Left lung (tissue), 10 donors: Measurements from ENCODE around the gene FOXQ1. TPM values are rescaled to one million over a fixed set of nuclear protein-coding genes. Genes with fewer than 3 reads are reported as not detected.
A peak's percentile ranks its signal among the peaks of the same experiment; 100 is the strongest.

ENCODE experiments used
- ATAC-seq: fragments of 200-7000 bp; cut with Tn5 transposase; one replicate; pipeline ENCODE4 v1.9.1; 2020; ENCODE audit warnings: moderate library complexity
- DNase-seq, 4 donors: peaks; one replicate each; pipeline ENCODE4 v3.0.0-alpha.2; 2013 to 2020
- H3K27ac ChIP-seq, 2 donors: fragments of 200-600 bp; sonication (generic) in 1 of 2; one replicate each; pipeline versions ENCODE4 v1.5.0 to v1.8.0; 2020 to 2021
- H3K27me3 ChIP-seq, 2 donors: fragments of 200-600 bp; sonication (generic) in 1 of 2; one replicate each; pipeline versions ENCODE4 v1.5.0 to v1.8.0; 2020 to 2021
- H3K36me3 ChIP-seq, 2 donors: fragments of 200-600 bp; sonication (generic) in 1 of 2; one replicate each; pipeline versions ENCODE4 v1.5.0 to v1.8.0; 2020 to 2021
- H3K4me1 ChIP-seq, 2 donors: fragments of 200-600 bp; one replicate each; pipeline ENCODE4 v1.8.0; 2021
- H3K4me3 ChIP-seq, 2 donors: fragments of 200-600 bp; sonication (generic) in 1 of 2; one replicate each; pipeline versions ENCODE4 v1.5.0 to v1.8.0; 2020 to 2021; ENCODE audit warnings: mild to moderate bottlenecking in 1 of 2
- H3K9me3 ChIP-seq, 2 donors: fragments of 200-600 bp; sonication (generic) in 1 of 2; one replicate each; pipeline versions ENCODE4 v1.5.0 to v1.8.0; 2020 to 2021
- CTCF ChIP-seq, 2 donors: fragments of 200-600 bp; sonication (generic) in 1 of 2; IDR thresholded peaks; one replicate each; pipeline versions ENCODE4 v1.5.0 to v1.8.0; 2021; ENCODE audit warnings: antibody characterized with exemption in 2 of 2
- intact Hi-C, 2 donors: fragments of 100-400 bp; cut with DNase I; formaldehyde crosslinking; loops; one replicate each; pipeline versions ENCODE4 v1.11.2 to v1.14.2; 2022
- polyA plus RNA-seq, 6 donors: library from polyadenylated mRNA; unstranded; fragments of 120-200 nt; gene quantifications; one replicate each; pipeline ENCODE4 v1.2.1, GENCODE V29; 2013; ENCODE audit not compliant: insufficient read length in 6 of 6
- total RNA-seq, 2 donors: library from RNA; stranded (reverse); fragmentation: NEBNext Ultra II Directional; extraction: Animal tissue kit (Norgen Biotek cat#: 25700); gene quantifications; one replicate each; pipeline ENCODE4 v1.2.1, GENCODE V29; 2021
- donor health status: DM: no; HTN: yes; CAD: no.
- donor health status: DM: no; HTN: no; CAD: no.

The FOXQ1 gene
- total and polyA plus RNA-seq, 8 donors, result 2.0 to 12.1 (median 3.5) TPM

- intact Hi-C loops, result no loop called here
- Histone ChIP-seq H3K27ac (no peak overlapping the region), H3K4me1 (peaks cover 4 to 8% of the 10 kb centered on the region in 2 donors), H3K27me3 (peaks cover 0 to 8% of the 10 kb centered on the region in 2 donors), H3K4me3 (no peak overlapping the region), H3K36me3 (no peaks in the 10 kb centered on the region), H3K9me3 (no peaks in the 10 kb centered on the region)
- no peak for DNase-seq
- ATAC-seq, result no peak
- TF ChIP-seq CTCF (IDR thresholded peaks at IDR 0.05), result no peak
These were observed 21.1 kb upstream of the FOXQ1 start for GRCh38 chr6:1290805-1291204.

DNA sequence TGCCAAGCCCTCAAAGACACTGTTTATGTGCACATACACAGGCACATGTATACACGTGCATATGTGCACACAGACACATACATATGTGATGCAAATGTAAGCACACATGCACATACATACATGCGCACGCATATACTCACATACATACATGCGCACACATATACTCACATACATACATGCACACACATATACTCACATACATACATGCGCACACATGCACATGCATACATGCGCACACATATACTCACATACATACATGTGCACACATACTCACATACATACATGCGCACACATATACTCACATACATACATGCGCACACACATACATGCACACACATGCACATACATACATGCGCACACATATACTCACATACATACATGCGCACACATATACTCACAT lies 20.5 kb upstream of the FOXQ1 start:
- intact Hi-C loops, result no loop called here
- peaks cover 4 to 5% of the 10 kb centered on the region in 2 donors for H3K4me1 ChIP-seq
- TF ChIP-seq CTCF (IDR thresholded peaks at IDR 0.05), result no peak
- H3K4me3 ChIP-seq, result no peak overlapping the region
- ATAC-seq (no peak), DNase-seq (no peak)
- H3K27ac ChIP-seq, result no peak overlapping the region
- no peaks in the 10 kb centered on the region for H3K9me3 ChIP-seq
- peaks cover 0 to 10% of the 10 kb centered on the region in 2 donors for H3K27me3 ChIP-seq
- no peaks in the 10 kb centered on the region for H3K36me3 ChIP-seq

DNA sequence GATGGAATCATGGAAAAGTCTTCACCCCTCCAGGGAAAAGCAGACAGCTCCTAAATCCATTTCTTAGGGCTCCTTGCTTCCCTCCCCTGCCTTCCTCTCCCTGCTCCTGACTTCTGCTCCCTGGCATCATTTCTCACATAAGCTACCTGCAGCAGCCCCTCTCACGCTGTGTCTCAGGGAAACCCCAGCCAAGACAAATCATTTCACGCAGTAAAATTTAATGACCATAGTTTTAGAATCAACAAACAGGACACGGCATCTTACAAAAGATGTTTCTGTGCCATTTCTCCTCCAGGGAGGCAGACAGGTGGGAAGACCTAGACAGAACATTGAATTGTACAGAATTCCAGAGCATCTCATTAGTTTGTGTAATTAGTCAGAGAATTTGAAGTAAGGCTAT lies 16.5 kb upstream of the FOXQ1 start:
- DNase-seq, result no peak
- no peak for TF ChIP-seq CTCF (IDR thresholded peaks at IDR 0.05)
- ATAC-seq, result no peak
- no peak overlapping the region for H3K27ac ChIP-seq
- H3K27me3 ChIP-seq, result peaks cover 0 to 10% of the 10 kb centered on the region in 2 donors
- H3K4me3 ChIP-seq, result no peak overlapping the region
- intact Hi-C loops, result no loop called here
- peaks cover 0 to 5% of the 10 kb centered on the region in 2 donors for H3K4me1 ChIP-seq
- no peaks in the 10 kb centered on the region for H3K9me3 ChIP-seq
- H3K36me3 ChIP-seq, result no peaks in the 10 kb centered on the region

DNA sequence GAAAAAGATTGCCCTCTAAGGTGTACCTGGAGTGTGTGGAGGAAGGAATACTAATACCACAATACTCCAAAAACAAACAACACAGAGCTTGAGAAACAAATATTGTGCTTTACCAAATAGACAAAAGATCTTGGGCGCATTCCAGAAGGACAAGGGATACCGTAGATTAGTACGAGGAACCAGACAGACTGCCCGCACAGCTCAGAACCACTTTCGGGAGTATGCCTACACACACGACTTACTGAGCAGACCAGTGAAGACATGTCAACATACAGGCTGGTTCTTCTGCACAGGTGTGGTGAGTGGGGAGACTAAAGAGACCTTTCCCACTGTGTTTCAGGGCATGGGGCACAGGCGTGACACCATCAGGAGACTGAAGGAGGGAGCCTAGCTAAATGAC lies 15.8 kb upstream of the FOXQ1 start:
- no peak for TF ChIP-seq CTCF (IDR thresholded peaks at IDR 0.05)
- H3K27ac ChIP-seq, result peak overlapping the region in 1 of 2 donors; percentile 7
- no peaks in the 10 kb centered on the region for H3K4me1 ChIP-seq
- DNase-seq, result no peak
- no peaks in the 10 kb centered on the region for H3K9me3 ChIP-seq
- no peak overlapping the region for H3K4me3 ChIP-seq
- intact Hi-C loops, result no loop called here
- peak; percentile 81 for ATAC-seq
- no peaks in the 10 kb centered on the region for H3K36me3 ChIP-seq
- peaks cover 0 to 10% of the 10 kb centered on the region in 2 donors for H3K27me3 ChIP-seq

DNA sequence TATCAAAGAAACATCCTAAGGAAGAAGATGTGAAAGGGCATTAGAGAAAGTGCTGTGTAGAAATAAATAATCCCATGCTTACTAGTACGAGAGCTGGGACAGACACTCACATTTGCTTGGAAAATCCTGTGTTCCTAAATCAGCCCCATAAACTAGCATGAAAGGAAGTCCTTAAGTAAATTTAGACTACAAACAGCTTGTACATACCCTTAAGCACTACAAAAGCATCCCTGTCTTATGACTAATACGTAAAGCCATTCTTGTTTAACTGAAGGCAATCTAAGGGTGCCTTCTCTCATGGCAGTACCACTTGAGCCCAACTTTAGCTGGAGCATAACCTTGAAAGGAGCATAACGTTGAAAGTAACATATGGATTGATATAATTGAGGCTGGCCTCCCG lies 15.4 kb upstream of the FOXQ1 start:
- no peak for TF ChIP-seq CTCF (IDR thresholded peaks at IDR 0.05)
- Histone ChIP-seq H3K4me3 (no peak overlapping the region), H3K27ac (peak overlapping the region in 1 of 2 donors; percentile 7), H3K4me1 (no peaks in the 10 kb centered on the region), H3K27me3 (peaks cover 0 to 10% of the 10 kb centered on the region in 2 donors), H3K9me3 (no peaks in the 10 kb centered on the region), H3K36me3 (no peaks in the 10 kb centered on the region)
- DNase-seq (no peak), ATAC-seq (peak; percentile 84)
- intact Hi-C loops, result no loop called here
